Liver (tissue), 9 donors: ENCODE measurements around the gene PLEKHA7. TPM values are rescaled to one million over a fixed set of nuclear protein-coding genes. Genes with fewer than 3 reads are reported as not detected.
A peak's percentile ranks its signal among the peaks of the same experiment; 100 is the strongest.

Experiments
- DNase-seq: peaks from one replicate; pipeline ENCODE4 v3.0.0-alpha.2; 2017; ENCODE audit warnings: low spot score
- H3K27ac ChIP-seq, 2 donors: one replicate each; pipeline ENCODE4 v1.7.0; 2013; ENCODE audit warnings: inconsistent platforms in 2 of 2, low read length in 2 of 2, control low read depth in 1 of 2, low read depth in 1 of 2, mild to moderate bottlenecking in 1 of 2
- H3K27me3 ChIP-seq, 4 donors: one replicate each; pipeline versions ENCODE4 v1.6.1 to v1.7.0; 2013; ENCODE audit warnings: low read length in 3 of 4, inconsistent platforms in 1 of 4, mild to moderate bottlenecking in 1 of 4, moderate library complexity in 1 of 4; ENCODE audit not compliant: control insufficient read depth in 4 of 4, insufficient read depth in 4 of 4
- H3K36me3 ChIP-seq, 4 donors: one replicate each; pipeline versions ENCODE4 v1.6.1 to v1.7.0; 2013; ENCODE audit warnings: low read length in 3 of 4, mild to moderate bottlenecking in 3 of 4, low read depth in 1 of 4, moderate library complexity in 1 of 4; ENCODE audit not compliant: control insufficient read depth in 4 of 4, insufficient read depth in 3 of 4
- H3K4me1 ChIP-seq, 4 donors: one replicate each; pipeline versions ENCODE4 v1.6.1 to v1.7.0; 2013; ENCODE audit warnings: low read length in 3 of 4, mild to moderate bottlenecking in 3 of 4, moderate library complexity in 1 of 4; ENCODE audit not compliant: control insufficient read depth in 4 of 4, insufficient read depth in 4 of 4
- H3K4me3 ChIP-seq, 3 donors: one replicate each; pipeline versions ENCODE4 v1.6.1 to v1.7.0; 2013; ENCODE audit warnings: low read length in 3 of 3, control low read depth in 1 of 3, low read depth in 1 of 3, mild to moderate bottlenecking in 1 of 3
- H3K9ac ChIP-seq, 2 donors: one replicate each; pipeline ENCODE4 v1.7.0; 2013; ENCODE audit warnings: low read length in 2 of 2, mild to moderate bottlenecking in 2 of 2, moderate library complexity in 2 of 2, control low read depth in 1 of 2, low read depth in 1 of 2
- H3K9me3 ChIP-seq, 4 donors: one replicate each; pipeline versions ENCODE4 v1.6.1 to v1.7.0; 2013; ENCODE audit warnings: low read length in 3 of 4; ENCODE audit not compliant: control insufficient read depth in 4 of 4
- CTCF ChIP-seq: fragments of 150-350 bp; IDR thresholded peaks from 2 replicates; pipeline ENCODE4 v1.5.1; 2017; ENCODE audit warnings: improper control_type of control experiment, low read depth, low read length; ENCODE audit not compliant: missing input control
- EGR1 ChIP-seq, 2 donors: IDR thresholded peaks; 2 replicates each; pipeline ENCODE4 v1.6.1; 2016 to 2018; ENCODE audit warnings: antibody characterized with exemption in 2 of 2, low read depth in 2 of 2
- FOXA1 ChIP-seq: IDR thresholded peaks from 2 replicates; pipeline ENCODE4 v1.6.1; 2016; ENCODE audit warnings: antibody characterized with exemption
- FOXA2 ChIP-seq: IDR thresholded peaks from 2 replicates; pipeline ENCODE4 v1.6.1; 2016; ENCODE audit warnings: antibody characterized with exemption
- GABPA ChIP-seq, 2 donors: IDR thresholded peaks in 1 of 2; conservative IDR thresholded peaks in 1 of 2; 2 replicates each; pipeline ENCODE4 v1.6.1; 2016; ENCODE audit warnings: antibody characterized with exemption in 2 of 2, mild to moderate bottlenecking in 1 of 2, moderate library complexity in 1 of 2
- HNF4A ChIP-seq, 2 donors: conservative IDR thresholded peaks; 2 replicates each; pipeline ENCODE4 v1.6.1; 2016; ENCODE audit warnings: antibody characterized with exemption in 2 of 2, mild to moderate bottlenecking in 2 of 2
- HNF4G ChIP-seq: IDR thresholded peaks from 2 replicates; pipeline ENCODE4 v1.6.1; 2016; ENCODE audit warnings: antibody characterized with exemption
- JUND ChIP-seq, 2 donors: IDR thresholded peaks; 2 replicates each; pipeline ENCODE4 v1.6.1; 2016; ENCODE audit warnings: antibody characterized with exemption in 2 of 2
- NR2F2 ChIP-seq: IDR thresholded peaks from 2 replicates; pipeline ENCODE4 v1.6.1; 2016; ENCODE audit warnings: antibody characterized with exemption
- RAD21 ChIP-seq, 2 donors: IDR thresholded peaks; 2 replicates each; pipeline ENCODE4 v1.6.1; 2016; ENCODE audit warnings: antibody characterized with exemption in 2 of 2, mild to moderate bottlenecking in 2 of 2
- RXRA ChIP-seq, 2 donors: IDR thresholded peaks; 2 replicates each; pipeline ENCODE4 v1.6.1; 2017 to 2018; ENCODE audit warnings: antibody characterized with exemption in 2 of 2, mild to moderate bottlenecking in 1 of 2
- SP1 ChIP-seq: IDR thresholded peaks from 2 replicates; pipeline ENCODE4 v1.6.1; 2018; ENCODE audit warnings: antibody characterized with exemption, mild to moderate bottlenecking
- TAF1 ChIP-seq: conservative IDR thresholded peaks from 2 replicates; pipeline ENCODE4 v1.6.1; 2016; ENCODE audit warnings: antibody characterized with exemption, mild to moderate bottlenecking
- YY1 ChIP-seq: IDR thresholded peaks from 2 replicates; pipeline ENCODE4 v1.6.1; 2016; ENCODE audit warnings: antibody characterized with exemption, mild to moderate bottlenecking
- ZBTB33 ChIP-seq: IDR thresholded peaks from 2 replicates; pipeline ENCODE4 v1.6.1; 2016; ENCODE audit warnings: antibody characterized with exemption
- WGBS: extraction: QIAGEN DNeasy Blood & Tissue Kit; methylation state at CpG from one replicate; pipeline ENCODE4 v1.1.7; 2013; 5-methylcytosine and 5-hydroxymethylcytosine counted together
- polyA plus RNA-seq, 2 donors: library from polyadenylated mRNA; stranded (reverse) in 1 of 2; unstranded in 1 of 2; fragments of 200-250 nt in 1 of 2; fragments of >200 nt in 1 of 2; fragmentation: Nextera tagmentation in 1 of 2; extraction: Ambion mirVana in 1 of 2; gene quantifications; one replicate each; pipeline versions ENCODE4 v1.2.1 to v1.2.3, GENCODE V29; 2013 to 2015
- total RNA-seq, 2 donors: library from RNA; depleted of rRNA; stranded (reverse); fragments of >200 nt; gene quantifications; one replicate each; pipeline ENCODE4 v1.2.3, GENCODE V29; 2014
- TF ChIP-seq, protein P1 (sequence below): IDR thresholded peaks from 2 replicates; pipeline ENCODE4 v1.6.1; 2016; ENCODE audit warnings: antibody characterized with exemption
- TF ChIP-seq, protein P2 (sequence below): IDR thresholded peaks from 2 replicates; pipeline ENCODE4 v1.6.1; 2016; ENCODE audit warnings: antibody characterized with exemption, mild to moderate bottlenecking
- TF ChIP-seq, protein P3 (sequence below): IDR thresholded peaks from 2 replicates; pipeline ENCODE4 v1.6.1; 2016; ENCODE audit warnings: antibody characterized with exemption
- donor health status: healthy.
- donor health status: healthy.
- donor health status: healthy.
- donor health status: healthy.
- donor health status: healthy.

PLEKHA7 gene
- total and polyA plus RNA-seq, 4 donors, result 6.1 to 28.8 (median 8.5) TPM

- peak overlapping the region; percentile 47 to 83 for H3K27ac ChIP-seq
- DNase-seq, result no peak
- H3K27me3 ChIP-seq, result no peaks in the 10 kb centered on the region
- peaks cover 20 to 44% (median 42%) of the 10 kb centered on the region in 4 donors for H3K4me1 ChIP-seq
- H3K9ac ChIP-seq, result peak overlapping the region in 1 of 2 donors; percentile 9
- TF ChIP-seq FOXA1, result no peak
- TF ChIP-seq JUND (IDR thresholded peaks at IDR 0.05), result peak in 1 of 2 donors; percentile 35
- TF ChIP-seq CTCF, result no peak
- no peak for TF ChIP-seq TAF1
- no peak for TF ChIP-seq ZBTB33
- peak in 1 of 2 donors; percentile 23 for TF ChIP-seq RAD21 (IDR thresholded peaks at IDR 0.05)
- TF ChIP-seq, protein P1, sequence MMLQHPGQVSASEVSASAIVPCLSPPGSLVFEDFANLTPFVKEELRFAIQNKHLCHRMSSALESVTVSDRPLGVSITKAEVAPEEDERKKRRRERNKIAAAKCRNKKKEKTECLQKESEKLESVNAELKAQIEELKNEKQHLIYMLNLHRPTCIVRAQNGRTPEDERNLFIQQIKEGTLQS, result no peak
- TF ChIP-seq, protein P2, sequence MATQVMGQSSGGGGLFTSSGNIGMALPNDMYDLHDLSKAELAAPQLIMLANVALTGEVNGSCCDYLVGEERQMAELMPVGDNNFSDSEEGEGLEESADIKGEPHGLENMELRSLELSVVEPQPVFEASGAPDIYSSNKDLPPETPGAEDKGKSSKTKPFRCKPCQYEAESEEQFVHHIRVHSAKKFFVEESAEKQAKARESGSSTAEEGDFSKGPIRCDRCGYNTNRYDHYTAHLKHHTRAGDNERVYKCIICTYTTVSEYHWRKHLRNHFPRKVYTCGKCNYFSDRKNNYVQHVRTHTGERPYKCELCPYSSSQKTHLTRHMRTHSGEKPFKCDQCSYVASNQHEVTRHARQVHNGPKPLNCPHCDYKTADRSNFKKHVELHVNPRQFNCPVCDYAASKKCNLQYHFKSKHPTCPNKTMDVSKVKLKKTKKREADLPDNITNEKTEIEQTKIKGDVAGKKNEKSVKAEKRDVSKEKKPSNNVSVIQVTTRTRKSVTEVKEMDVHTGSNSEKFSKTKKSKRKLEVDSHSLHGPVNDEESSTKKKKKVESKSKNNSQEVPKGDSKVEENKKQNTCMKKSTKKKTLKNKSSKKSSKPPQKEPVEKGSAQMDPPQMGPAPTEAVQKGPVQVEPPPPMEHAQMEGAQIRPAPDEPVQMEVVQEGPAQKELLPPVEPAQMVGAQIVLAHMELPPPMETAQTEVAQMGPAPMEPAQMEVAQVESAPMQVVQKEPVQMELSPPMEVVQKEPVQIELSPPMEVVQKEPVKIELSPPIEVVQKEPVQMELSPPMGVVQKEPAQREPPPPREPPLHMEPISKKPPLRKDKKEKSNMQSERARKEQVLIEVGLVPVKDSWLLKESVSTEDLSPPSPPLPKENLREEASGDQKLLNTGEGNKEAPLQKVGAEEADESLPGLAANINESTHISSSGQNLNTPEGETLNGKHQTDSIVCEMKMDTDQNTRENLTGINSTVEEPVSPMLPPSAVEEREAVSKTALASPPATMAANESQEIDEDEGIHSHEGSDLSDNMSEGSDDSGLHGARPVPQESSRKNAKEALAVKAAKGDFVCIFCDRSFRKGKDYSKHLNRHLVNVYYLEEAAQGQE, result no peak
- peak; percentile 13 for TF ChIP-seq FOXA2
- TF ChIP-seq HNF4A (conservative IDR thresholded peaks at IDR 0.05), result peak; percentile 11 to 50
- TF ChIP-seq HNF4G, result no peak
- TF ChIP-seq SP1, result peak; percentile 73
- TF ChIP-seq, protein P3, sequence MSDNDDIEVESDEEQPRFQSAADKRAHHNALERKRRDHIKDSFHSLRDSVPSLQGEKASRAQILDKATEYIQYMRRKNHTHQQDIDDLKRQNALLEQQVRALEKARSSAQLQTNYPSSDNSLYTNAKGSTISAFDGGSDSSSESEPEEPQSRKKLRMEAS, result no peak
- no peak for TF ChIP-seq EGR1 (IDR thresholded peaks at IDR 0.05; ENCODE audit: low read depth in 2 of 2)
- no peak for TF ChIP-seq NR2F2
- peak; percentile 77 to 85 for TF ChIP-seq RXRA (IDR thresholded peaks at IDR 0.05)
- TF ChIP-seq GABPA (IDR thresholded peaks at IDR 0.05 in 1 of 2, conservative IDR thresholded peaks at IDR 0.05 in 1 of 2), result no peak
- no peak for TF ChIP-seq YY1
- peaks cover 0 to 11% (median 0%) of the 10 kb centered on the region in 4 donors for H3K36me3 ChIP-seq
- no peak overlapping the region for H3K4me3 ChIP-seq
- H3K9me3 ChIP-seq, result no peaks in the 10 kb centered on the region
- 46% methylated on average over 8 of the region's 8 CpGs for WGBS
These were observed 208.3 kb downstream of the PLEKHA7 start for GRCh38 chr11:16805938-16806337.
